WTC11 (cell line): Measurements from ENCODE around the gene STK32C.

ENCODE experiments used
- CTCF ChIP-seq: fragments of 200-600 bp; IDR thresholded peaks from 2 replicates; pipeline ENCODE4 v1.8.0; 2022; ENCODE audit warnings: antibody characterized with exemption
- NR1H2 ChIP-seq: sonication (generic); formaldehyde crosslinking; IDR thresholded peaks from 2 replicates; pipeline ENCODE4 v1.9.0; 2021; ENCODE audit warnings: mild to moderate bottlenecking, moderate library complexity, missing genetic modification reagents
- ZNF121 ChIP-seq: sonication (generic); formaldehyde crosslinking; IDR thresholded peaks from 2 replicates; pipeline ENCODE4 v1.8.0; 2023; ENCODE audit warnings: missing genetic modification reagents

GRCh38 chr10:132181691-132182425 is 125.9 kb downstream of the STK32C start:
- TF ChIP-seq ZNF121 (CRISPR knock-in tag): no peak
- TF ChIP-seq CTCF: no peak
- TF ChIP-seq NR1H2 (CRISPR knock-in tag): no peak
